Right forelimb (tissue), 1 donor: ENCODE data around the gene PPP1R3D.
"Not testable (repeated sequence)": the region's sequence is repeated elsewhere in the genome, so short reads cannot be mapped to it uniquely, and the experiment has no call there.

Experiments
- DNase-seq: peaks from one replicate; pipeline ENCODE4 v3.0.0-alpha.2; 2018

The PPP1R3D gene

DNA sequence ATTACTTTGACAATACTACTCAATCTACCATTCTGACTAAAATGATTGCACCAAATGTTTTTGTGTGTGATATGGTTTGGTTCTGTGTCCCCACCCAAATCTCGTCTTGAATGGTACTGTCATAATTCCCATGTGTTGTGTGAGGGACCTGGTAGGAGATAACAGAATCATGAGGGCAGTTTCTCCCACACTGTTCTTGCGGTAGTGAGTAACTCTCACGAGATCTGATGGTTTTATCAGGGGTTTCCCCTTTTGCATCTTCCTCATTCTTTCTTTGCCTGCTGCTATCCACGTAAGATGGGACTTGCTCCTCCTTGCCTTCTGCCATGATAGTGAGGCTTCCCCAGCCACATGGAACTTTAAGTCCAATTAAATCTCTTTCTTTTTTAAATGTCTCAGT is 27.5 kb downstream of the PPP1R3D start:
- DNase-seq: no peak

DNA sequence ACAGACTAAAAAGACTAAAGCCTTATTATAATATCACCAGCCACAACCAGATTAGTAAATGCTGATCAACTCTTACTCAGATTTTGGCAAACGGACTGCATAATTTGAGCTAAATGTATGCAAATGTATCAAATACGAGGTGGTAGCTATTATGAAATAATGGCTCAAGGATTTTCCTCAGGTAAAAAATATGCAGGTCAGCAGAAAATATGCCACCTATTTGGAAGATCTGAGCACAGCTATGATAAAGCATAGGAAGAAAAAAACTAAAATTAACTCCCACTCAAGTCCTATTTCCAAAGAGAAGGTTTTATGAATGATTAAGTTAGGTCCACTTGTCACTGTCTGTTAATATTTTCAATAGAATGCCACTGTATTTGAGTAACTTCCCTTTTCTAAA is 29.1 kb downstream of the PPP1R3D start:
- no peak for DNase-seq

DNA sequence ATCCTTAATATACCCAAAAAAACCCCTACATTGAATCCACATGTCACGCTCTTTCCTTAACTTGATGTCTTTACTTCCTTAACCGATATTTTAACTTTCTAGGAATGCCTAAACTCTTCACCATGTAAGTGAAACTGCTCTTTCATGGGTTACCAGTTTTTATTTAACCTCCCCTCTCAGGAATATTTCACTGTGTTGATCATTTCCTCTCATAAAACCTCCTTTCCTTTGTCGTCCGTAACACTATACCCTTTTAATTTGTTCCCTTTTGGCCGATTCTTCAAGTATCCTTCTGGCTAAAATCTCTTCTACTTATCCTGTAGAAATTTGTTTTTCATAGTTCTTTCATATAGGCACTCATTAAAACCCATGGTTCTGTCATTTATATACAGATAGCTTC is 31.2 kb downstream of the PPP1R3D start:
- DNase-seq: no peak

DNA sequence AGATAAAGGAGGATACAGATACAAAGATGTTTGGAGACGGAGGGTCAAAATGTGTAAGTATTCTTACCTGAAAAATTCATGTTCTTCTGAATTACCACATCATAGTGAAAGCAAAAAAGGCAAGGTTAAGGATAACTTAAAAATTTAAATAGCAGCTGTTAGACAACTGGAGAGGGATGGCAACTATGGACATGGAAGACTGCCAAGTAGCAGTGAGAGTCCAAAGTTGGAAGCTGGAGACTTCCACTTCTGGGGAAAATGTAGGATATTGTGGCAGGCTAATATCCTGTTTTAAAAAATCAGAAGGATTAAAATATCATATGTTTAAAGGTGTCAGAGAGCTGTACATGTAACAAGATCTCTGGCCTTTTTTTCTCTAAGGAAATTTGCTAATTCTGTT is 36.5 kb downstream of the PPP1R3D start:
- no peak for DNase-seq

DNA sequence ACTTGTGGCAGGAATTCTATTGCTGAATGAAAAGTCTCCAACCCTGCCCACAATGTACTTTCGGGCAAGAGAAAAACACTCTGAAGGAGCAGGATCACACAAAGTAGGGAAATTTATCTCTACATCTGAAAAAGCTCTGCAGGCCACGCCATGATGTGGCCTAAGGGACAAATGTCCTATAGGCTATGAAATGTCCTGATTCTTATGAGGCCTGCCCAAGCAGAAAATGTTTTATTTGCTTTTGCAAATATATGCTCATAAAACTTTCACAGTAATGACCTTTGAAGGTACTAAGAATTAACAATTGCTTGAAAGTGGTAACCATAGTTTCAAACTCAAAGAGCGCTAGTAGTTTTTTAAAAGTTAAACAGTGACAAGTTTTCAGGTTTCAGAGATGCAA is 37.6 kb downstream of the PPP1R3D start:
- no peak for DNase-seq

DNA sequence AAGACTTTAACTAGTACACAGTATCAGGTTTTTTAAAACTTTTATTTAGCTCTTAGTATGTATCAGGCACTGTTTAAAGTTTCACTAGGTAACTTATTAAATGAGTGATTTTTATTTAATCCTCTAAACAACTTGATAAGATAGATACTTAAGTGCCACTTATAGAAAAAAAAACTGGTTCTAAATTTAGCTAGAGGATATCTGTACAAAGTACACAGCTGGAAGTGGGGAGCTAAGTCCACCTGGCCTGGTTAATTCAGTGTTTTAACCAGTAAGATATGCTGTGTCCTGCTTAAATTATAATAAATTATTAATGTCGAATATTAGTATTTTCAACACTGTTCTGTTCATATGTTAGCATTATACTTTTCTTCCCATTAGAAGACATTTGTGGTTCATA is 44.2 kb downstream of the PPP1R3D start:
- DNase-seq: no peak

DNA sequence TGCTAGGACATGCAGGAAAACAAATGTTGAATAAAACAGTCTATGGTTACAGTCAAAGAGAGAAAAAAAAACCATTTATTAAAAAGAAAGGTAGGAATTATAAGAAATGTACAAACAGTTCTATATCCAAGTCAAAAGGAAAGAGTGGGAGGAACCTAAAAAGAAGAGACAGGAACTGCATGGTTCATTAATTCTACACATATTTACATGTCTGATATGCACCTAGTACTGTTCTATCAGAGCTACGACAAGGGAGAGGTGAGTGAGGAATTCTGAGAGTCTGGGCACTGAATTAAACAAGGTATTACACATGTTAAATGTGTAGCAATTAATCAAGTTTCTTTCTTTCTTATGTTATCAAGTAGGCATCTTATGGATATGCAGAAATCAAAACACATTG is 48.5 kb downstream of the PPP1R3D start:
- no peak for DNase-seq

DNA sequence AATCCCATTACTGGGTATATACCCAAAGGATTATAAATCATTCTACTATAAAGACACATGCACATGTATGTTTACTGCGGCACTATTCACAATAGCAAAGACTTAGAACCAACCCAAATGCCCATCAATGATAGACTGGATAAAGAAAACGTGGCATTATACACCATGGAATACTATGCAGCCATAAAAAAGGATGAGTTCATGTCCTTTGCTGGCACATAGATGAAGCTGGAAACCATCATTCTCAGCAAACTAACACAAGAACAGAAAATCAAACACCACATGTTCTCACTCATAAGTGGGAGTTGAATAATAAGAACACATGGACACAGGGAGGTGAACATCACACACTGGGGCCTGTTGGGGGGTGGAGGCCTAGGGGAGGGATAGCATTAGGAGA is 50.1 kb downstream of the PPP1R3D start:
- DNase-seq: not testable (repeated sequence)

DNA sequence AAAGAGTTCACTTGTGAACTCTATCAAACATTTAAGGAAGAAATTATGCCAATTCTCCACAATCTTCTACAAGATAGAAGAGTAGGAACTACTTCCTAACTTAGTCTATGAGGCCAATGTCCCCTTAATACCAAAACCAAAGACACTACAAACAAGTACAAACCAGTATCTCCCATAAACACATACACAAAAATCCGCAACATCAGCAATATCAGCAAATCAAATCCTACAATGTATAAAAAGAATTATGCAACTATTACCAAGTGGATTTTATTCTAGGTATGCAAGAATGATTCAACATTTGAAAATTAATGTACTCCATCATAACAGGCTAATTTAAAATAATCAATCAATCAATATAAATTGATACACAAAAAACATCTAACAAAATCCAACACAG is 52.1 kb downstream of the PPP1R3D start:
- DNase-seq: no peak
